Measurements from ENCODE around the gene ATXN7L1. TPM values are rescaled to one million over a fixed set of nuclear protein-coding genes. Genes with fewer than 3 reads are reported as not detected.

ATXN7L1 gene
- total and polyA plus RNA-seq, 2 of the 4 experiments (the other 2 are of a cell fraction): 3.5 to 4.3 TPM

DNA sequence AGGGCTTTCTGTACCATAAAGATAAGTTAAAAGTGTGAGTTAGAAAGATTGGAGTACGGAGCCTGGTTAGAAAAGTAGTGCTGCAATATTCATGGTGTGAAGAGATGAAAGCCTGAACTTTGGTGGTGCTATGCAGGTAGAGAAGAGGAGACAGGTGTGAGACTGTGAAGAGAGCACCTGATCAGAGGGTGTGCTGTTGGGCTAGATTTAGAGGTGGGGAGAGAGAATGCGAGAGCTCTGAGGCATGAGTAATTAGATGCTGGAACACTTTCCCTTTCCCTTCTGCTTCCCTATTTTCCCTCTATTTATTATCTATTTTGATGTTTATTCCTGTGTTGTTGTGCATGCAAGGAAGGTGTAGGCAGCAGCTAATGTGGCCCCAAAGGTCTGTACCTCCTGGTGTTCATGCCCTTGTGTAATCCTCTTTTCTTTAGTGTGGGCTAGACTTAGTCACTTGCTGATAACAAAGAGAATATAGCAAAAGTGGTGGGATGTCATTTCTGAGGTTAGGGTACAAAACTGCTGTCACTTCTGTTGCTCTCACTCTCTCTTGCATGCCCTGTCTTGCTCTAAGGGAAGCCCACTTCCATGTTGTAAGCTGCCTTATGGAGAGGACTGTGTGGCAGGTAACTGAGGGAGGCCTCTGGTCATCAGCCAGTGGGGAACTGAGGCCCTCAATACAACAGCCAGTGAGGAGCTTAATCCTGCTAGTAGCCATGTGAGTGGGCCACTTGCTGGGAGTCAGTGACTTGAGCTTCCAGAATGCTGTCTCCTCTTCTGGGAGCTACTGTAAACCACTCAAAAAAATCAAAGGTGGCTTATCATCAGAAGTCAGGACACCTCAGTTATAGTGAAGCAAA lies 2.6 kb upstream of the ATXN7L1 start:
- no peak for DNase-seq
- no peak overlapping the region for H2BK120ac ChIP-seq (ENCODE audit: low read depth, low read length)
- H3K4me3 ChIP-seq (ENCODE audit: insufficient read depth, low read depth, low read length): no peak overlapping the region
- H3K27me3 ChIP-seq (ENCODE audit: control insufficient read depth, insufficient read depth, low read length): no peaks in the 10 kb centered on the region
- no peak overlapping the region for H2AK5ac ChIP-seq (ENCODE audit: low read depth, low read length)
- no peak overlapping the region for H4K91ac ChIP-seq (ENCODE audit: insufficient read depth, low read depth, low read length)
- H3K27ac ChIP-seq (ENCODE audit: insufficient read depth, low read length): no peak overlapping the region
- no peak overlapping the region for H3K4ac ChIP-seq (ENCODE audit: low read depth, low read length)
- ChIA-PET POLR2A (ENCODE audit: unreplicated experiment) (no interaction called here), CTCF (interaction anchor here (0.9 to 1.0 kb wide), 2 partner anchors 159 to 163 kb away, joined by 3 read pairs; no protein-coding TSS in a partner anchor)
- H3K9me3 ChIP-seq (ENCODE audit: control insufficient read depth, insufficient read depth, low read length): no peaks in the 10 kb centered on the region
- H3K4me2 ChIP-seq (ENCODE audit: low read depth, low read length): peak overlapping the region; percentile 59; the same call in 1 of the 2 replicates
- 0 out of 2 replicates have a peak overlapping the region, but pooled peaks have one; percentile 20 for H3K14ac ChIP-seq (replicated peaks; ENCODE audit: low read depth, low read length)
- no peak for ATAC-seq (ENCODE audit: low read depth)
- H2BK5ac ChIP-seq (ENCODE audit: low read depth, low read length, poor library complexity, severe bottlenecking): no peak overlapping the region
- H4K8ac ChIP-seq (ENCODE audit: low read depth in 2 of 2, low read length in 2 of 2): no peak overlapping the region
- peaks cover 19 to 52% of the 10 kb centered on the region in 2 experiments for H3K79me1 ChIP-seq (ENCODE audit: low read depth in 1 of 2, low read length in 2 of 2)
- no peak overlapping the region for H3K18ac ChIP-seq (ENCODE audit: low read depth, low read length)
- peaks cover 2% of the 10 kb centered on the region; the same call in 1 of the 2 replicates for H3K36me3 ChIP-seq (ENCODE audit: control insufficient read depth, insufficient read depth, low read length)
- intact Hi-C loops (cut with micrococcal nuclease) (loop anchor here (5.0 to 10.0 kb wide), 3 partner anchors 47 to 276 kb away; no protein-coding TSS in a partner anchor), in situ Hi-C loops (cut with MboI; ENCODE audit: low sequenced_read_pairs) (loop anchor here (10.0 kb wide), 1 partner anchor 114 kb away; no protein-coding TSS in a partner anchor), dilution Hi-C loops (cut with HindIII; ENCODE audit: low sequenced_read_pairs, unreplicated experiment) (no loop called here)
- H3K56ac ChIP-seq (ENCODE audit: extremely low read depth, insufficient read depth, low read length): no peak overlapping the region
- no peak overlapping the region for H2BK20ac ChIP-seq (ENCODE audit: low read depth, low read length)
- no TSS peak for BruUV-seq (replicated peaks)
- peaks cover 12% of the 10 kb centered on the region for H3K9me1 ChIP-seq (ENCODE audit: insufficient read depth, low read length)
- H4K5ac ChIP-seq (ENCODE audit: low read depth, low read length): no peak overlapping the region
- no peak overlapping the region for H3K9ac ChIP-seq (ENCODE audit: low read depth, low read length)
- TF ChIP-seq CEBPB (IDR thresholded peaks at IDR 0.05; ENCODE audit: low read depth, low read length) (no peak), CHD1 (IDR thresholded peaks at IDR 0.05; ENCODE audit: low read depth, low read length) (no peak), MAZ (IDR thresholded peaks at IDR 0.05; ENCODE audit: borderline replicate concordance, low read depth, low read length) (no peak), FOS (IDR thresholded peaks at IDR 0.05; ENCODE audit: low read depth, low read length) (no peak), BHLHE40 (IDR thresholded peaks at IDR 0.05; ENCODE audit: low read depth, low read length) (no peak), NFE2L2 (IDR thresholded peaks at IDR 0.05; ENCODE audit: low read depth, low read length) (no peak)
- TF ChIP-seq, protein P1, sequence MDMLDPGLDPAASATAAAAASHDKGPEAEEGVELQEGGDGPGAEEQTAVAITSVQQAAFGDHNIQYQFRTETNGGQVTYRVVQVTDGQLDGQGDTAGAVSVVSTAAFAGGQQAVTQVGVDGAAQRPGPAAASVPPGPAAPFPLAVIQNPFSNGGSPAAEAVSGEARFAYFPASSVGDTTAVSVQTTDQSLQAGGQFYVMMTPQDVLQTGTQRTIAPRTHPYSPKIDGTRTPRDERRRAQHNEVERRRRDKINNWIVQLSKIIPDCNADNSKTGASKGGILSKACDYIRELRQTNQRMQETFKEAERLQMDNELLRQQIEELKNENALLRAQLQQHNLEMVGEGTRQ (IDR thresholded peaks at IDR 0.05; ENCODE audit: low read depth, low read length): no peak
- no peak overlapping the region for H2AK9ac ChIP-seq (replicated peaks; ENCODE audit: low read depth, low read length, poor library complexity)
- peaks cover 14% of the 10 kb centered on the region for H4K20me1 ChIP-seq (ENCODE audit: insufficient read depth, low read length)
- 100% methylated on average over 1 of the region's 2 CpGs; no CpG with 5 or more reads in 1 of the 2 experiments for WGBS, 2 experiments (ENCODE audit: extremely low coverage in 2 of 2, insufficient read length in 1 of 2)
- H2AFZ ChIP-seq (replicated peaks; ENCODE audit: low read length, poor library complexity): no peak overlapping the region
- H2BK15ac ChIP-seq (ENCODE audit: low read depth, low read length): no peak overlapping the region
- H3K23ac ChIP-seq (ENCODE audit: low read depth, low read length): peak overlapping the region; percentile 31; the same call in 1 of the 2 replicates
- peaks cover 9% of the 10 kb centered on the region; the same call in 1 of the 2 replicates for H3K4me1 ChIP-seq (ENCODE audit: control insufficient read depth, insufficient read depth, low read length)

Data from IMR-90 (cell line).